HG02884 (cell line): ENCODE measurements around the gene USP34.

Source experiments
- ATAC-seq: cut with Tn5 transposase; IDR thresholded peaks from one replicate; pipeline ENCODE4 v1.9.1; 2021; ENCODE audit warnings: mild to moderate bottlenecking, moderate library complexity; ENCODE audit not compliant: unreplicated experiment

Gene USP34

DNA sequence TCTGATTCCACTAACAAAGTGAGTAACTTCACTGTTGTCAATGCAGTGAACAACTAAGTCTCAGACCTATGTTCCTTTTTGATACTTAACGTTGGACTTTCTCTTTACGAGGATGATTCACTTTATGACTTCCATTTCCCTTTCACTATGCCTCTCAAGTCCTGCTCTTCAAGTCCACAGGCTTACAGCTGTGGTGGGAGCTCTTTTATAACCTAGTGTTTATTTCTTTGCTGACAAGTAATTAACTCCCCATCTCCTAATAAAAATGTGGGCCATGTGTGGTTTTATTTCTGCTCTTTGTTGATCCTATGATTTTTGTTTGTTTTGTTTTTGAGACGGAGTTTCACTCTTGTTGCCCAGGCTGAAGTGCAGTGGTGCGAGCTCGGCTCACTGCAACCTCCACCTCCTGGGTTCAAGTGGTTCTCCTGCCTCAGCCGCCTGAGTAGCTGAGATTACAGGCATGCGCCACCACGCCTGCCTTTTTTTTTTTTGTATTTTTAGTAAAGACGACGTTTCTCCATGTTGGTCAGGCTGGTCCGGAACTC, 142.1 kb downstream of the USP34 start:
- ATAC-seq = no peak

DNA sequence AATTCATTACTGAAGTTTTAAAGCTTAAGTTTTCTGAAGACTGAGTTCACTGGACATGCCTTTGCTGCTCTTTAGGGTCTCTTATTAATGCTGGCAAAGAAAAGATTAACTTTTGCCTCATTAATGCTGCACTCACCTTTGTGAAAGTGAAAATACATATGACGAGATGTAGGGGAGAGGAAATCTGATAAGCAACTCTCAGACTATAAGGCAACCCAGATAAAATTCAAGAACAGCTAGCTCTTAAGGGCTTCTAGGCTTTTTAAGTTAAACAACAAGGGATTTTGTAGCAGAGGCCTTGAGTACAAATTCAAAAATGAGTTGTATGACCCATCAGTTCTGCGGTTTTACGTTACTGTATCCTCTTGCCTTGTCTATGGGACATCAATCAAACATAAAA, 143.7 kb downstream of the USP34 start:
- no peak for ATAC-seq

DNA sequence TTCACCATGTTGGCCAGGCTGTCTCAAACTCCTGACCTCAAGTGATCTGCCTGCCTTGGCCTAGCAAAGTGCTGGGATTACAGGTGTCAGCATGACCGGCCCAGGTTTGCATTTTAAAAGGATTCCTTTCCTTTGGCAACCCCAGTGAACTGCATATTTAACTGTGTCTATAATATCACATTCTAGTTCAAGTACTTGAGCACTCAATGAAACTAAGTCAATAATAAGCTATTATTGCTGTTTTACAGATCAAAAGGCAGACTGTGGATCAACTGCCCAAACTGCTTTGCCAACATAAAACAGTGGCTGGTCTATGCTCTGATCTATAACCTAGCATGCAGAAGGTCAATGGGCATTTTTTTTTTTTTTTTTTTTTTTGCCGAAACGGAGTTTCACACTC, 144.5 kb downstream of the USP34 start:
- ATAC-seq = no peak

DNA sequence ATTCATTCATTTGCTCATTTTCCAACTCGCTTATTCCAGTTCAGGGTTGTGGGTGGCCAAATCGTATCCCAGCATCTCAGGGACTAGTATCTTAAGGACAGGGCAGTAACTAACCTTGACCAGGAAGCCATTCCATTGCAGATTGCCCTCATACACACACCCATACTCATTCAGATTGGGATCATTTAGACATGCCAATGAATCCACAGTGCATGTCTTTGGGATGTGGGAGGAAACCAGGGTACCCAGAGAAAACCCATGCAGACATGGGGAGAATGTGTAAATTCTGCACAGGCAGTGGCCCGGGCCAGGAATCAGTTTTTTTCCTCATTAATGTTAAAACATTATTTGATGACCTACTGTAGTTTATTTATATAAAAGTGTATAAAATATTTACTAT, 150.7 kb downstream of the USP34 start:
- ATAC-seq = no peak

DNA sequence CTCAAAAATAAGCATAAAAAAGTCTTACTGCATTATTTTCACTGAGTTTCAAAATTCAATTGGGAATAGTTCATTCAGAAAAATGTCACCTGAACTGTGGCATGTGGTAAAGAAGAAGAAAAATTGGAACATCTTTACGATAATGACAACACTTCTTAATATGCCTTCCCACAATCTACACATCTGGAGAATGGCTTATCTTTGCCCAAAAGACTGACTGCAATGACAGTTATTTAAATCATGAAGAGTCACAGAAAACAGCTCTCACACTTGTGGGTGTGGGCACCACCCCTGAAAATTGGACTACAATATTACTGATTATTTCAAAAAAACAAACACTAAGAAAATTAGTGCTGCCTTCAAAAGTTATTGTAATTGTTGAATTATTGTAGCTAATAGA, 152.3 kb downstream of the USP34 start:
- ATAC-seq = no peak

DNA sequence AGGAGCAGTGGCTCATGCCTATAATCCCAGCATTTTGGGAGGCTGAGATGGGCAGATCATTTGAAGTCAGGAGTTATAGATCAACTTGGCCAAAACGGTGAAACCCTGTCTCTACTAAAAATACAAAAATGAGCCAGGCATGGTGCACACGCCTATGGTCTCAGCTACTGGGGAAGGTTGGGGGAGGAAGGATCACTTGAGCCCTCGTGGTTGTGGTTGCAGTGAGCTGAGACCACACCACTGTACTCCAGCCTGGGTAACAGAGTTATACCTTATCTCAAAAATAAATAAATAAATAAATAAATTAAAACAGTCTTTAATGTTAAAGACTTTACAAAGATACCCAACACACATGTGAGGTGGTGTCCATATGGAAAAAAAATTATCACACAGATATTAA, 174.9 kb downstream of the USP34 start:
- ATAC-seq = no peak

DNA sequence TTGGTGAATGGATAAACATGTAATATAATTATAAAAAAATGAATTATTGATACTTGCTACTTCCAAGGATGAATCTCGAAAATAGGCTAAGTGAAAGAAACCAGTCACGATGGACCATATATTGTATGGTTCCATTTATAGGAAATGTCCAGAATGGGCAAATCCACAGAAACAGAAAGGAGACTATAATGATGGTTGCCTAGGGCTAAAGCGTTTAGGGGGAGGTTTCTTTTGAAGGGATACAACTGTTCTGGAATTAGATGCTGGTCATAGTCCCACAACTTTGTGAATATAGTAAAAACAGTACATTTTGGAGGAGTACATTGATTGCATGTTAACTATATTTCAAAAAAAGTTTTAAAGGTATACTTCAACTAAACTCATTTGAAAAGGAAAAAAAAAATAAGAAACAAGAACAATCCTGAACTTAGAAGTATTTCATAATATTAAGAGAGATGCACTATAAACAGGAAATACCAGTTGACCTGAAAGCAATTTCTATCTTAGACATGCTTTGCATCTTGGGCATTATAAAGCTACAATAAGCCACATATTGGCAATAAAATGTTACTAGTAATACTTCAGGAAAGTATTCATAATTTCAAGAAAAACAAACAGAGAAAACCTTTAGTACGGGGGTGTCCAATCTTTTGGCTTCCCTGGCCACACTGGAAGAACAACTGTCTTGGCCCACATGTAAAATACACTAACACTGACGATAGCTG, 178.9 kb downstream of the USP34 start:
- no peak for ATAC-seq

DNA sequence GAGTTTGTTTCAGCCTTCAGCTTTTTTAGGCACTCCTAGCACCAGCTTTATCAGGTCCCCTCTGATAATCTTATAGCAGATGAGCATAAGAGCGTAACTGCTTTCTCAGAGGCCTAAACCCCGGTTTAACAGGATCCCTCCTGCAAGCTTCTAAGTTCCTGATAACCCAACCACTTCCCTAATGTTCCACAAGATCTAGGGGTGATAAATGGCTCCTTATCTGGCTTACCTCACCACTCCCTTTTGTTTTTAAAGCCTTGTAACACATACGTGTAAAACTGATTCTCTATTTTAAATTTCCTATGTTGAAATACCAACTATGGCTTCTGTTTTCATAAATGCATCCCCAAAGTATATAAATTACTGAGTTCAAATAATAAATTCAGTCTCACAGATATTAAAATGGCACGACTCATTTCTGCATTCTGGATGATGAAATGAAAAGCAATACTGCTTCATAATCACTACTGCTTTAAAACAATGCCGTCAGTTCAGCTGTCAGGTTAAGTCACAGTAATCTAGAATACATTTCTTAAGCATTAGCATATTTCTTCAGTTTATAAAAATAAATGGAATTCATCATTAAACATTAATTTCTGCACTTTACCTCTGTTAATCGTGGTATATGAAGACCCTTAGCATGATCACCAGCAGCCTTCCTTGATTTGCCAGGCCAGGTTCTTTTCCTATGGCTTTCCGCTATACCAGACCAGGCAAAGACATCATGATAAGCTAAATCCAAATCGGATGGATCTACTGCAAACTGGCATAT, 182.6 kb downstream of the USP34 start:
- ATAC-seq = no peak

DNA sequence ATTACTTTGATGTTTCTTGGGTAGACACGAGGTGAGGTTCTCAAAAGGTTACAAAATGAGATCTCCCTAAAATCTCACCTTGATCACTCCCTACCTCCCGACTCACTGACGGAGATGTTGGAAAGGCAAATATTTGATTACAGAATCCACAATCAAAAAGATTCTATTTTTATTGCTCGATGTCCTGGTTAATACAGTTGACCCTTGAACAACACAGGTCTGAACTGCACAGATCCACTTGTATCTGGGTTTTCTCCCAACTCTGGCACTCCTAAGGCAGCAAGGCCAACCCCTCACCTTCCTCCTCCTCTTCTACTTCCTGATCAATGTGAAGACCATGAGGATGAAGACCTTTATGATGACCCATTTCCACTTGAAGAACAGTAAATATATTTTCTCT, 183.6 kb downstream of the USP34 start:
- ATAC-seq = no peak

DNA sequence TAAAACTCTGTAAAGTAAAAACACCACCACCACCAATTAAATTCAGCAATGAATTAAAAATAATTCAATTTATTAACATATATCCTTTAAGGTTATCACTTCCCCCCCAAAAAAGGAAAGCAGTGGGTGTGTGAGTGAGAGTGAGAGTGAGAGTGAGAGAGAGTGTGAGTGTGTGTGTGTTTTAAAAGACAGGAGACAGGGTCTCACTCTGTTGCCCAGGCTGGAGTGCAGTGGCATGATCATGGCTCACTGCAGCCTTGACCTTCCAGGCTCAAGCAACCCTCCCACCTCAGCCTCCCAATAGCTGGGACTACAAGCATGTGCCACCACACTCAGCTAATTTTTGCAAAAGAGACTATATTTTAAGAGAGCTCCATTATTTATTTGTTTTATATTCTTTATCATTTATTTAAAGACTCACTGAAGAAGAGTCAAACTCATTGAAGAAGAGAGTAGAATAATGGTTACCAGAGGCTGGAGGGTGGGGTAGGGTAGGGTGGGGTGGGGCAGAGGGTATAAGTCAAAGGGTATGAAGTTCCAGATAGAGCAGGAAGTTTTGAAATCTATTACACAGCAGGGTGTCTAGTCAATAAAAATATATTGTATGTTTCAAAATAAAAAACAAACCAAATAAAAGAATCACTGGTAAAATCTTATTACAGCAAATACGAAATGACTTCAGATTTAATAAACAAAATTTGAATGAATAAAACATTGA, 187.3 kb downstream of the USP34 start:
- ATAC-seq = no peak

DNA sequence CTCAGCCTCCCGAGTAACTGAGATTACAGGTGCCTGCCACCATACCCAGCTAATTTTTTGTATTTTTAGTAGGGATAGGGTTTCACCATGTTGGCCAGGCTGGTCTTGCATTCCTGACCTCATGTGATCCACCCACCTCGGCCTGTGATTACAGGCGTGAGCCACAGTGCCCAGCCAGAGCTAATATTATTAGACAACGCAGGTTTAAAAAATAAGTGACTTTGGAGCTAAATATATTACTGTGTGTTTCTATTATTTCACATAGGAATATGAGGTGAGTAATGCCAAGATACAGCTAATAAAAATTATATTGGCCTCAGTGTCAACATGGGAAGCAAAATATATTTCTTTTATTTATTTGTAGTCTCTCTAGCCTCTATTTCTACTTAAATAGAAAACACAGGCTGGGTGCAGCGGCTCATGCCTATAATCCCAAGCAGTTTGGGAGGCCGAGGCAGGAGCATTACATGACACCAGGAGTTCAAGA, 188.7 kb downstream of the USP34 start:
- no peak for ATAC-seq

DNA sequence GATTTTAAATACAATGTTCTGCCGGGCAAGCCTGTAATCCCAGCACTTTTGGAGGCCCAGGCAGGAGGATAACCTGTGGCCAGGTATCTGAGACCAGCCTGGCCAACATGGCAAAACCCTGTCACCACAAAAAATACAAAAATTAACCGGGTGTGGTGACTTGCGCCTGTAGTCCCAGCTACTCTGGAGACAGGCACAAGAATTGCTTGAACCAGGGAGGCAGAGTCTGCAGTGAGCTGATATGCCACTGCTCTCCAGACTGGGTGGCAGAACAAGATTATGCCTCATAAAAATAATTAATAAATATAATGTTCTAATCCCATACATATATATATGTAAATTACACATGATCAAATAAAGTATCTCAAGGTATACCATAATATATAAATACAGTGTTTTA, 189.6 kb downstream of the USP34 start:
- no peak for ATAC-seq

DNA sequence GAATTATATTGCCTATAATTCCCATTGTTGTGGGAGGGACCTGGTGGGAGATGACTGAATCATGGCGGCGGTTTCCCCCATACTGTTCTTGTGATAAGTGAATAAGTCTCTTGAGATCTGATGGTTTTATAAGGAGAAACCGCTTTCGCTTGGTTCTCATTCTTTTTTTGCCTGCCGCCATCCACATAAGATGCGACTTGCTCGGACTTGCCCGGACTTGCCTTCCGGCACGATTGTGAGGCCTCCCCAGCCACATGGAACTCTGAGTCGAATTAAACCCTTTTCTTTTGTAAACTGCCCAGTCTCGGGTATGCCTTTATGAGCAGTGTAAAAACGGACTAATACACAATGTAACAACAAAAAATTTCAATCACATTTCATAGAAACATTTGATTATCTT, 193.1 kb downstream of the USP34 start:
- no peak for ATAC-seq

DNA sequence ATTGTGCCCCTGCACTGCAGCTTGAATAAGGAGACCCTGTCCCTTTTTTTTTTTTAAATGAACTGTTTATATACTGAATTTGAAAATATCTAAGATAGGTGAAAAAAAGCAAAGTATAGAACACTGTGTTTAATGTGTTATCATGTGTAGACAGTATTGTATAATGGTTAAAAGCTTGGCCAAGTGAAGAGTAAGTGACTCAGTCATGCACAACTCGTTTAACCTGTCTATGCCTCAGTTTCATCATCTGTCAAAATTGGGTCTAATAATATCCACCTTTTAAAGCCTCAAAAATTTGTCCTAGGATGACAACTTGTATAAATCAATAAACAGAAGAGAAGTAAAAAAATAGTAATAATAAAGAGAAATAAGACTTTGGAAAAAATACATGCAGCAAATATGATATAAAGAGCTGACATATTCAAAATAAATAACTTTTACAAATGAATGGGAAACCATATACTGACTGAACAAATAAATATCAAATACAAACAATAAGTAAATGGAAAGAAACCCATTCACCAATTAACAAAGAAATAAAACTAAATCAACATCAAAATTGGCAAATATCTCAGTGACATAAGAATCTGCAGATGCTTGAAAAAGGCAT, 195.2 kb downstream of the USP34 start:
- no peak for ATAC-seq

DNA sequence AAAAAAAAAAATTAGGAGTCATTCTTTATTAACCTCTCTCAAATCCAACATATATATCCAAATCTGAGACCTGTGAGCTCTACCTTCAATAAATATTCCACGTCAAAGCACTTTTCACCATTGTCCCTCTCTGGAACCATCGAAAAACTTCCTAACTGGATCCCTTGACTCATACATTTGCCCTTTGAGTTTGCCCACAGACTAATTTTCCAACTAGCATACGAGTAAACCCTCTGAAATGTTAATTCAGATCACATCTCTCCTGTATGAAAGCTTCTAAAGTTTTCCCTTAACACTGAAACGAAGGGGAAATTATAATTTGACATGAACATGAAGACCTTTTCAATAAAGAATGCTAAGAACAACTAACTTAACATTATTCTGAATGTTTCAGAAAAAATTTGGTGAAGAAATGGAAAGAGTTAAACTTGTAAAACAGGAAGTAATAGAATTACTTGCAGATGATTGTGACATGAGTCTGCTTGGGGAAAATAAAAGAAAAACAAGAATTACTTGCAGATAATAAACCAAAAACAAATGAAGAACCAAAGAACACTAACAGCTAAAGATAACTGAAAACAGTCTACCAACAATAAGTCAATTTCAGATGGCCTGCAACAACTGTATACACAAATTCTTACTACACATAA, 198.3 kb downstream of the USP34 start:
- no peak for ATAC-seq

DNA sequence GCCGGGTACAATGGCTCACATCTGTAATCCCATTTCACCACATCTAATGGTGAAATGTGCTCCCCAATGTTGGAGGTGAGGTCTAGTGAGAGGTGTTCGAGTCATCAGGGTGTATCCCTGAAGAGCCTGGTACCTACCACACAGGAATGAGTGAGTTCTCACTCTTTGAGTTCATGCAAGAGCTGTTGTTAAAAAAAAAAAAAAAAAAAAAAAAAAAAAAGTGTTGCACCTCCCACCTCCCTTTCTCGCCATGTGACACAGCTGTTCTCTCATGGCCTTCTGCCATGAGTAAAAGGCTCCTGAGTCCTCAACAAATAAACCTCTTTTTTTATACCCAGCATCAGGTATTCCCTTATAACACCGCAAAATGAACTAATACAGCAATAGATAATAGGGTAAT, 202.6 kb downstream of the USP34 start:
- no peak for ATAC-seq

DNA sequence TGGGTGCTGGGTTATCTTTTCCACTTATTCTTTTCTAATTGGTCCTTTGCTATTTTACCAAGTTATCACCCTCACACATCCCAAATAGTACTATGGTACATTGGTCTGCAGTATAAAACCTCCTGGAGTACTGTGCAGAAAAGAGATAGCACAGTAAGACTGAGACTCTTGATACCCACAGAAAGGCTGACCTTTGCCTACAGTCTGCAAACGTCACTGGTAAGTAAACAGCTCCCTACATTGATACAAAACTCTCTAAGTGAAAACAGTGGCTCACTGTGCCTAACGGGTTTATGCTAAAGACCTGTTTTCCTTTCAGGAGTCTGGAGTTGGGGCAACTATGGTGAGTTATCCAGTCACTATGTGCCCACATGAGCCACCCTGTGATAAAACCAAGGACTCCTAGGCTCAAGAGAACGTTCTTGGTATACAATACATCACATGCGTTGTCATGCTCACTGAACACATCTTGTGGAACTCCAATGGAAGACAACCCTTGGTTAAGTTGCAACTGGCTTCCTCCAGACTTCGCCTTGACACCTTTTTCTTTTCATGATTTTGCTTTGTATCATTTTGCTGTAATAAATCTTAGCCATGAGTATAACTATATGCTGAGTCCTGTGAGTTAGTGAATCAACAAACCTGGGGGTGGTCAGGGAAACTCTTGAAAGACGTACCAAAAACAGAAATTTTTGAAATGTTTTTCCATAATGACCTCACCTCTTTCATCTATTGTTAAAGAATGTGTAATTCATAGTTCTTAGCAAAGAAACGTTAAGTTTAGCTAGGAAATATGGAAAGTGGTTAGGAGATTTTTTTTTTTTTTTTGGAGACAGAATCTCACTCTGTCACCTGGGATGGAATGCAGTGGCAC, 204.0 kb downstream of the USP34 start:
- no peak for ATAC-seq

DNA sequence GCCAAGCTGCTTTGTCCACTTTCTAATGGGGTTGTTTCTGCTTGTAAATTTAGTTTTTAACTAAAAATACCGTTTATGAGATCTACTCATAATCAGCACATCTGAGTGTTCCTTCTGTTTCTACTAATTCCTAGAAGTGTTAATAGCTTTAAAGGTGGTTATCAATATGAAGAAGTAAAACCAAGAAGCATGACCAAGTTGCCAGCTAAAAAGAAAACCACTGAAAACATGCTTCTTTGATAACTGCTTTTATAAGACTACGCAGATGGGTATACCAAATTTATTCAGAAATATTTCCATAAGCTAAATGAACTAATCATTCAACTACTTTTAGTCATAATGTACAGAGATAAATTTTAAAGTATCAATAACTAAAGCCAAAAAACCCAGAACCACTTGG, 207.1 kb downstream of the USP34 start:
- no peak for ATAC-seq

DNA sequence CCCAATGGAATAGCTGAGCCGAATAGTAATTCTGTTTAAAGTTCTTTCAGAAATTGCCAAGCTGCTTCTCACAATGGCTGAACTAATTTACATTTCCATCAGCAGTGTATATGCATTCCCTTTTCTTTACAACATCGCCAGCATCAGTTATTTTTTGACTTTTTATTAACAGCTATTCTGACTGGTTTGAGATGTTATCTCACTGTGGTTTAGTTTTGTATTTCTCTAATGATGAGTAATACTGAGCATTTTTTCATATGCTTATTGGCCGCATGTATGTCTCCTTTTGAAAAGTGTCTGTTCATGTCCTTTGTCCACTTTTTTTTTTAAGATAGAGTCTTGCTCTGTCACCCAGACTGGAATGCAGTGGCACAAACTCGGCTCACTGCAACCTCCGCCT, 208.2 kb downstream of the USP34 start:
- no peak for ATAC-seq

DNA sequence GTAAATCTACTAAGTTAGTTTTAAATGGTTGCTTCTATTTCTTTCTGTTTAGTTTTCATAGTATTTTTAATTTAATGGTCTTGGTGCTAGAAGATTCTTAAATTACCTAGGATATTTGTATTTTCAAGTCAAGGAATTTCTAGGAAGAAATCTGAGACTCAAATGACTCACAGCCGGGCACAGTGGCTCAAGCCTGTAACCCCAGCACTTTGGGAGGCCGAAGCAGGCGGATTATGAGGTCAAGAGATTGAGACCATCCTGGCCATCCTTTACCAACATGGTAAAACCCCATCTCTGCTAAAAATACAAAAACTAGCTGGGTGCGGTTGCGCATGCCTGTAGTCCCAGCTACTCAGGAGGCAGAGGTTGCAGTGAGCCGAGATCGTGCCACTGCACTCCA, 213.4 kb downstream of the USP34 start:
- ATAC-seq = no peak
